VCaP (cell line): ENCODE measurements around the gene KRTAP9-8.
"Not testable (repeated sequence)": the region's sequence is repeated elsewhere in the genome, so short reads cannot be mapped to it uniquely, and the experiment has no call there.

Experiments used
- H3K27ac ChIP-seq: fragments of 450-650 bp; 2 replicates; pipeline ENCODE4 v1.5.1; 2017
- CTCF ChIP-seq: fragments of 450-650 bp; conservative IDR thresholded peaks from 2 replicates; pipeline ENCODE4 v1.5.1; 2017; ENCODE audit warnings: mild to moderate bottlenecking, moderate library complexity

The KRTAP9-8 gene

GRCh38 chr17:41254861-41255260, 17.1 kb downstream of the KRTAP9-8 start:
- TF ChIP-seq CTCF, result no peak
- H3K27ac ChIP-seq, result no peak overlapping the region

- H3K27ac ChIP-seq, result not testable (repeated sequence)
These were observed 17.8 kb downstream of the KRTAP9-8 start, which contains the start of gene KRTAP9-9 for GRCh38 chr17:41255381-41256290. KRTAP9-9 (plus strand) TSS chr17:41255384.

DNA sequence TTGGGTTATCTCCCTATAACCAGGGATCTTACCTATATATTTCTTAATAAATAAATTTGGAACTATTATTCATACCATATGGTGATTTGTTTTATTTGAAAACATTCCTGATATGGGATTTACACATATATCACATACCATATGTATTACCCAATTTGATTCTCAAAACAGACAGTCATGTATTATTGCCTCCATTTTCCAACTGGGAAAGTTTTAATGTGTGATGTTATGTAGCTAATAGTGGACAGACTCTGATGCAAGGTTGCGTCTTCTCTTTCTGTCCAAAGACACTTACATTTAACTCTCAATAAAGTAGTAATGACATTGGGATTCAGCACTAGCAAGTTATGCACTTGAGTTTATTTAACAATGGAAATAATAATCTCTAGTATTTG, 18.5 kb downstream of the KRTAP9-8 start:
- TF ChIP-seq CTCF, result no peak
- H3K27ac ChIP-seq, result no peak overlapping the region

- no peak overlapping the region for H3K27ac ChIP-seq
- TF ChIP-seq CTCF, result no peak
These were observed 20.6 kb downstream of the KRTAP9-8 start for GRCh38 chr17:41258406-41258805.

- TF ChIP-seq CTCF, result no peak
These were observed 25.4 kb downstream of the KRTAP9-8 start for GRCh38 chr17:41263212-41263611.

DNA sequence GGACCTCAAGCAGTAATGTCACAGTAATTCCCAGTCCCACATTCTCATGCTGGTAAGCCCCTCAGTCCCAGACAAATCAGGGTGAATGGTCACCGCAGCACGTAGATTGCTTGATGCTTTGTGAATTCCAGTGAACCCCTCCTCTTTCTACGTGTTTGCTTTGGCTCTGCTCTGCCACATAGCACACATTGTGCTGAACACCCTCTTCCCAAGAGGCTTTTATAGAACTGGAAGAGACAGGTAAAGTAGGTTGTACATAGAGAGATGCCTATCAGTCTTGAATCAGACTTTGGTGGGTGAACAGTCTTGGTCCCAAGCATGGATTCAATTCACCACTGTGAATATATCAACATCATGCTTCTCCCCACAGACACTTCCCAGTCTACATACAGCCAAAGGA, 26.8 kb downstream of the KRTAP9-8 start:
- no peak overlapping the region for H3K27ac ChIP-seq
- TF ChIP-seq CTCF, result no peak

More at GRCh38 chr17:41263212-41263611, 25.4 kb downstream of the KRTAP9-8 start:
- H3K27ac ChIP-seq, result no peak overlapping the region

DNA sequence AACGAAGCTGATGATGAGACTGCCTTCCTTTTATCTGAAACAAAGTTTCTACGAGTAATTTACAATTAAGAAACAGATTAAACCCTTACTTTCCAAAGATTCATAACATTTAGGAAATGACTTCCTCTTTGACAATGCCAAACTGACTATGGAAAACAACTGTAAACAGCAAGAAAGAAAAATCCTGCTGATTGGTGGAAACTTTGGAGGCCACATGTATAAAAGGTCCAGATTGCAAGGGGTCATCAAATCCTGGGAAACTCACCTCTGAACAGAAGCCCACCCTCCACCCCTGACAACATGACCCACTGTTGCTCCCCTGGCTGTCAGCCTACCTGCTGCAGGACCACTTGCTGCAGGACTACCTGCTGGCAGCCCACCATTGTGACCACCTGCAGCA, 27.3 kb downstream of the KRTAP9-8 start, which contains the start of gene KRTAP9-6:
Gene KRTAP9-6, plus strand, starts transcription at position 301 of the 400 bp plus-strand sequence. Its CDS starts 0 bp downstream, at position 301.
- no peak within 1 kb of the TSS for H3K27ac ChIP-seq
- TF ChIP-seq CTCF, result no peak

DNA sequence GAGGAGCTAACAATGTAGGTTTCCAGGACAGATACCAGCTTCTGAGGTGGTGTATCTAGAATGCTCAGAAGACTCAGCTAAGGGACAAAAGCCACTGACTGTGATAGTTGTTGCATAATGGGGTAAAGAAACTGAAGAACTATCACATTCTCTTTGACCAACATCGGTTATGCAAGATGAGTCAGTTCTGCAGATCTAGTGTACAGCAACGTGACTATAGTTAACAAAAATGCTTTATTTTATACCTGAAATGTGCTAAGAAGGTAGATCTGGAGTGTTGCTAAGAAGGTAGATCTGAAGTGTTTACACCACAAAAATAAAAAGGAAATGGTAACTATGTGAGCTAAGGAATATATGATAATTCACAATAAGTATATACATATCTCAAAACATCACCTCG, 29.9 kb downstream of the KRTAP9-8 start:
- H3K27ac ChIP-seq, result no peak overlapping the region
- no peak for TF ChIP-seq CTCF

DNA sequence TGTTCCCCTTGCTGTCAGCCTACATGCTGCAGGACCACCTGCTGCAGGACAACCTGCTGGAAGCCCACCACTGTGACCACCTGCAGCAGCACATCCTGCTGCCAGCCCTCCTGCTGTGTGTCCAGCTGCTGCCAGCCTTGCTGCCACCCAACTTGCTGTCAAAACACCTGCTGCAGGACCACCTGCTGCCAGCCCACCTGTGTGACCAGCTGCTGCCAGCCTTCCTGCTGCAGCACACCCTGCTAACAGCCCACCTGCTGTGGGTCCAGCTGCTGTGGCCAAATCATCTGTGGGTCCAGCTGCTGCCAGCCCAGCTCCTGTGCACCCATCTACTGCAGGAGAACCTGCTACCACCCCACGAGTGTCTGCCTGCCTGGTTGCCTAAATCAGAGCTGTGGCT, 33.5 kb downstream of the KRTAP9-8 start:
- not testable (repeated sequence) for H3K27ac ChIP-seq
